A549 treated with CORT108297 at 1 μM for 4 hours (cell line): ENCODE measurements around the gene SLC12A3. TPM values are rescaled to one million over a fixed set of nuclear protein-coding genes. Genes with fewer than 3 reads are reported as not detected.

Experiments
- total RNA-seq: library from RNA; stranded (reverse); fragments of 200-300 nt; extraction: Qiagen RNA extraction; gene quantifications from 5 replicates; pipeline ENCODE4 v1.2.3, GENCODE V29; 2022

The SLC12A3 gene, protein sequence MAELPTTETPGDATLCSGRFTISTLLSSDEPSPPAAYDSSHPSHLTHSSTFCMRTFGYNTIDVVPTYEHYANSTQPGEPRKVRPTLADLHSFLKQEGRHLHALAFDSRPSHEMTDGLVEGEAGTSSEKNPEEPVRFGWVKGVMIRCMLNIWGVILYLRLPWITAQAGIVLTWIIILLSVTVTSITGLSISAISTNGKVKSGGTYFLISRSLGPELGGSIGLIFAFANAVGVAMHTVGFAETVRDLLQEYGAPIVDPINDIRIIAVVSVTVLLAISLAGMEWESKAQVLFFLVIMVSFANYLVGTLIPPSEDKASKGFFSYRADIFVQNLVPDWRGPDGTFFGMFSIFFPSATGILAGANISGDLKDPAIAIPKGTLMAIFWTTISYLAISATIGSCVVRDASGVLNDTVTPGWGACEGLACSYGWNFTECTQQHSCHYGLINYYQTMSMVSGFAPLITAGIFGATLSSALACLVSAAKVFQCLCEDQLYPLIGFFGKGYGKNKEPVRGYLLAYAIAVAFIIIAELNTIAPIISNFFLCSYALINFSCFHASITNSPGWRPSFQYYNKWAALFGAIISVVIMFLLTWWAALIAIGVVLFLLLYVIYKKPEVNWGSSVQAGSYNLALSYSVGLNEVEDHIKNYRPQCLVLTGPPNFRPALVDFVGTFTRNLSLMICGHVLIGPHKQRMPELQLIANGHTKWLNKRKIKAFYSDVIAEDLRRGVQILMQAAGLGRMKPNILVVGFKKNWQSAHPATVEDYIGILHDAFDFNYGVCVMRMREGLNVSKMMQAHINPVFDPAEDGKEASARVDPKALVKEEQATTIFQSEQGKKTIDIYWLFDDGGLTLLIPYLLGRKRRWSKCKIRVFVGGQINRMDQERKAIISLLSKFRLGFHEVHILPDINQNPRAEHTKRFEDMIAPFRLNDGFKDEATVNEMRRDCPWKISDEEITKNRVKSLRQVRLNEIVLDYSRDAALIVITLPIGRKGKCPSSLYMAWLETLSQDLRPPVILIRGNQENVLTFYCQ
- 0.02 TPM in 1 of 5 replicates, not detected in the others for total RNA-seq

DNA sequence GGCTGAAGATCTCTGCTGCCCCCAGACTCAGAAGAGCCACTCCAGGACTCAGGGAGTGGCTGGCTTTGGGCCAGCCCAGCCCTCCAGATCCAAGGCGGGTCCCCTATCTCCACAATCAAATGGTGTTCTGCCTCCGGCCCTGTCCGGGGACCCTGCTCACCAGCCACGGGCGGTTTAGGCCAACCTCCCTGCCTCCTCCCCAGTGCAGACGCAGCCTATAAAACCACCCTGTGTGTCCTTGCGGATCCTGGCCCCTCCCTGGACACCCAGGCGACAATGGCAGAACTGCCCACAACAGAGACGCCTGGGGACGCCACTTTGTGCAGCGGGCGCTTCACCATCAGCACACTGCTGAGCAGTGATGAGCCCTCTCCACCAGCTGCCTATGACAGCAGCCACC lies at the start of gene SLC12A3:
Gene SLC12A3 (plus strand): TSS at position 248 of the 400 bp plus-strand sequence. CDS start 29 bp downstream, at position 277.

DNA sequence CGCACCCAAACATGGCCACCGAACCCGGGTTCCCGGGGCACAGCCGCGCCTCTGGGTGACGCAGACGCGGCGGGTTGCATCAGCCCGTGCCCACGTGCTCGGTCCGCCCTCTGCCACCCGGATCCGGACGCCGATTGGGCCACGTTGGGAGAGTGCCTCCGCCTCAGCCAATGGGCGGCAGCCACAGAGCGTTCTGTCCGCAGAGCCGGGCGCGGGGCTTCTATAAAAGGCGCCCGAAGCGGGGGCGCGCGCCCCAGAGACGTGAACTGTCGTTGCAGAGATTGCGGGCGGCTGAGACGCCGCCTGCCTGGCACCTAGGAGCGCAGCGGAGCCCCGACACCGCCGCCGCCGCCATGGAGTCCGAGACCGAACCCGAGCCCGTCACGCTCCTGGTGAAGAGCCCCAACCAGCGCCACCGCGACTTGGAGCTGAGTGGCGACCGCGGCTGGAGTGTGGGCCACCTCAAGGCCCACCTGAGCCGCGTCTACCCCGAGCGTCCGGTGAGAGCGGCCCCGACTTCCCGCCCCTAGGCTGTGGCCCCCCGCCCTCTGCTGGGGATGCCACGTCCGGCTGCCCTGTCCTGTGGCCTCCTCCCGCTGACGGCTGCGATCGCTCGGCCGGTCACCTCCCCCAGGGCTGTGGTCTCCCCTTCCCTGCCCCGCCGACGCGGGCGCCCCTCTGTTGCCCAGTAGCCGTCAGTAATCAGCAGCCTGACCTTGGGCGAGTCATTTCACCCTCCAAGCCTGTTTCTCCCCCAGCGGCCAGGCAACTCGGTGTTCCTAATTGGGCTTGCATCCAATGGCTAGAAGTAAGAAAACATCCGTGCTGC lies 67.1 kb downstream of the SLC12A3 start, which contains the start of gene HERPUD1:
Gene HERPUD1 (plus strand): TSS at position 251 of the 829 bp plus-strand sequence. CDS start 103 bp downstream, at position 354.

DNA sequence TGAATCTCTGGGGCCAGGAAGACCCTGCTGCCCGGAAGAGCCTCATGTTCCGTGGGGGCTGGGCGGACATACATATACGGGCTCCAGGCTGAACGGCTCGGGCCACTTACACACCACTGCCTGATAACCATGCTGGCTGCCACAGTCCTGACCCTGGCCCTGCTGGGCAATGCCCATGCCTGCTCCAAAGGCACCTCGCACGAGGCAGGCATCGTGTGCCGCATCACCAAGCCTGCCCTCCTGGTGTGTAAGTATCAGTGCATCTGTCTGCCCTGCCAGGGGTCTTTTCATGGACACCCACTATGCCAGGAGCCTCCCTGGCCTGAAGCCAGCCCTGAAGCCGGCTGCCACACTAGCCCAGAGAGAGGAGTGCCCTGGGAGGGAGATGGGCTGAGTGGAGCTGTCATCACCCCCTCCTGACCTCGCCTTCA lies 96.9 kb downstream of the SLC12A3 start, which contains the start of gene CETP:
Gene CETP (plus strand): TSS at position 100 of the 431 bp plus-strand sequence. CDS start 30 bp downstream, at position 130.

Other genes starting within 250 kb of the SLC12A3 start
- gene MT1E, start 239.4 kb upstream of the SLC12A3 start, total RNA-seq, result not detected in 5 replicates
- gene MT1M, start 232.5 kb upstream of the SLC12A3 start, total RNA-seq, result not detected in 5 replicates
- gene MT1A, start 226.5 kb upstream of the SLC12A3 start, total RNA-seq, result 17.2 to 22.0 TPM (median 18.8 TPM) in 5 replicates
- 0.30 TPM in 1 of 5 replicates, not detected in the others for gene MT1B, start 213.3 kb upstream of the SLC12A3 start, total RNA-seq
- gene MT1F, start 207.2 kb upstream of the SLC12A3 start, total RNA-seq, result 11.8 to 21.5 TPM (median 13.0 TPM) in 5 replicates
- not detected in 5 replicates for gene MT1G, start 197.1 kb upstream of the SLC12A3 start, total RNA-seq
- not detected in 5 replicates for gene MT1H, start 195.4 kb upstream of the SLC12A3 start, total RNA-seq
- 213 to 332 TPM (median 241 TPM) in 5 replicates for gene MT1X, start 182.7 kb upstream of the SLC12A3 start, total RNA-seq
- 87.0 to 104 TPM (median 101 TPM) in 5 replicates for gene NUP93, start 135.1 kb upstream of the SLC12A3 start, total RNA-seq
- 80.5 to 104 TPM (median 84.9 TPM) in 5 replicates for gene HERPUD1, start 66.9 kb downstream of the SLC12A3 start, total RNA-seq
- gene CETP, start 96.7 kb downstream of the SLC12A3 start, total RNA-seq, result 0.05 TPM in 1 of 5 replicates, not detected in the others
- 2.6 to 4.5 TPM (median 3.7 TPM) in 5 replicates for gene NLRC5, start 124.3 kb downstream of the SLC12A3 start, total RNA-seq
- gene CPNE2, start 227.4 kb downstream of the SLC12A3 start, total RNA-seq, result 38.0 to 52.0 TPM (median 47.1 TPM) in 5 replicates